NK-92 treated with Interleukin-12 subunit alpha and Interleukin-12 subunit beta, amount 100 ng/mL, for 24 hours (cell line): Measurements from ENCODE around the gene TBCEL.
A peak's percentile ranks its signal among the peaks of the same experiment; 100 is the strongest.
"Not testable (repeated sequence)": the region's sequence is repeated elsewhere in the genome, so short reads cannot be mapped to it uniquely, and the experiment has no call there.

Source experiments
- DNase-seq: peaks from one replicate; lab custom pipeline; 2025; lab: John Stamatoyannopoulos, UW

TBCEL gene, protein sequence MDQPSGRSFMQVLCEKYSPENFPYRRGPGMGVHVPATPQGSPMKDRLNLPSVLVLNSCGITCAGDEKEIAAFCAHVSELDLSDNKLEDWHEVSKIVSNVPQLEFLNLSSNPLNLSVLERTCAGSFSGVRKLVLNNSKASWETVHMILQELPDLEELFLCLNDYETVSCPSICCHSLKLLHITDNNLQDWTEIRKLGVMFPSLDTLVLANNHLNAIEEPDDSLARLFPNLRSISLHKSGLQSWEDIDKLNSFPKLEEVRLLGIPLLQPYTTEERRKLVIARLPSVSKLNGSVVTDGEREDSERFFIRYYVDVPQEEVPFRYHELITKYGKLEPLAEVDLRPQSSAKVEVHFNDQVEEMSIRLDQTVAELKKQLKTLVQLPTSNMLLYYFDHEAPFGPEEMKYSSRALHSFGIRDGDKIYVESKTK

DNA sequence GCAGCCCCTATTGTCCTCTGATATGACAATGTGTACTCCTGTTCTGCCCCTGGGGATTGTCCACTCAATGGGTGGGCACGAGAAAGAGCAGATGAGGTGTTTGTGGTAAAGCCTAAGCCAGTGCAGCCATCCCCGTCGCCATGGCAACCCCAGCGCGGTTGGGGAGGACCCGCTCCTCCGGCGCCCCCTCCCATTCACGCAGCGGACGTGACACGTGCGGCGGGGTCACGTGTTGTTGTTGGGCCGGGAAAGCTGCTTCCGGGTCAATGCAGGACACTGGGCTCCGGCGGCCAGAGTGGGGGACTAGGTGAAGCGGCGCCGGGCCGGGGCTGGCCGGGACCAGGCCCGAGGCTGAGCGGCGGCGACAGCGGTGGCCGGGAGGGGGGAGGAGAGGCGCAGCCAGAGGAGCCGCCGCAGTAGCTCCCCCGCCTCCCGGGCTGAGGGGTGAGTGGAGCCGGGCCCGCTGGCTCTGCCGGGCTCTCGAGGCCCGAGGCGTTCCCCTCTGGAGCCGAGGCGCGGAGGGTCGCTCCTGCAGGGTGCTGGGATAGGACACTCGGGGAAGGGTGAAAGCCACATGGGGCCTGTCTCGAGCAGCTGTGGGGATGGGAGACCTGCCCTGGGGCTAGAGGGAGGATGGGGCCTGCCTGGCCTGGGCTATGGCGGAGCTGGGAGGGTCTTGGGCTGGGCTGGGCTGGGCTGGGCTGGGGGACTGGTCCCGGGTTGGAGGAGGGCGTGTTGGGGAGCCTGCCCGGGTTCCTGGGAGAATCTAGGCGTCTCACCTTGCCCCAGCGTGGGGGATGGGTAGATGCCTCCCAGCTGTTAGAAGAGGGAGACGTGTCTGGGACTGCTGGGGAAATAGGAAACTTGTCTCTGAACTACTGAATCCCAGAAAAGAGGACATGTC is at the start of gene TBCEL:
TBCEL (plus strand) TSS at position 255 of the 904 bp plus-strand sequence. CDS start 21,589 bp downstream, outside the sequence.
- peak; percentile 87 for DNase-seq

DNA sequence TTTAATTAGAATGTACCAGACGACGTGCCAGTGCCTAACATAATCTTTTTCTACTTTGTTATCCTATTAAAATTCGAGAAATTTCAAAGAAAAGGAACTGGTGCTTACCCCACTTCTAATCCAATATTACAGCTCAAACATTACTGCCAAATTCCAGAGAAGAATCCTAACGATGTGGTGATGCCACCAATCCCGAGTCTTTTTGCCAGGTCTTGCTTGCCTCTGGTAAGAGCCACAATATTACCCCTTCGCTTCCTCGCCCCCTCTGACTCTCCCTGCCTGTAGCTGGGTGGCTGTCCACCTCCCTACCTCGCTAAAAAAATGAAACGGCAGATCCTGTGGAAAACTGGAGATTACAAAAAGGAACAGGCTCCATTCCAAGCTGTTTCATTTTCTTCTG is 49.4 kb upstream of the TBCEL start:
- DNase-seq: no peak

DNA sequence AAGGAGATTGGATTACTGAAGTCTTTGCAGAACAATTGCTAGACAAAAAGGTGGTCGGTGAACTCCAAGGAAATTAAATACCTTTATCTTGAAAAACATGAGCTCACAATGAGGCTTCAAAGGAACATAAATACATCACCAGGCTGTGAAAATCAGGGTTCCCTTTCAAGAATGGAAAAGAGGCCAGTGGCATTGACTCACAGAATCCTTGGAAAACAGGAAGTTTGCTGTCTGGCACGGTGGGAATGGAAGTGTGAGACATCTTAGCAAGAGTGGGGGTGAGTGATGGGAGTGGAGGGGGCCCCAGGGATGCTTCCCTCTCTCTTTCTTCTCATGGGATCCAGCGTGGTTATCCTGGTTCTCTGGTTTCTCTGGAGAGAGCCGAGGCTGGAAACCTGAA is 48.9 kb upstream of the TBCEL start:
- DNase-seq: no peak

DNA sequence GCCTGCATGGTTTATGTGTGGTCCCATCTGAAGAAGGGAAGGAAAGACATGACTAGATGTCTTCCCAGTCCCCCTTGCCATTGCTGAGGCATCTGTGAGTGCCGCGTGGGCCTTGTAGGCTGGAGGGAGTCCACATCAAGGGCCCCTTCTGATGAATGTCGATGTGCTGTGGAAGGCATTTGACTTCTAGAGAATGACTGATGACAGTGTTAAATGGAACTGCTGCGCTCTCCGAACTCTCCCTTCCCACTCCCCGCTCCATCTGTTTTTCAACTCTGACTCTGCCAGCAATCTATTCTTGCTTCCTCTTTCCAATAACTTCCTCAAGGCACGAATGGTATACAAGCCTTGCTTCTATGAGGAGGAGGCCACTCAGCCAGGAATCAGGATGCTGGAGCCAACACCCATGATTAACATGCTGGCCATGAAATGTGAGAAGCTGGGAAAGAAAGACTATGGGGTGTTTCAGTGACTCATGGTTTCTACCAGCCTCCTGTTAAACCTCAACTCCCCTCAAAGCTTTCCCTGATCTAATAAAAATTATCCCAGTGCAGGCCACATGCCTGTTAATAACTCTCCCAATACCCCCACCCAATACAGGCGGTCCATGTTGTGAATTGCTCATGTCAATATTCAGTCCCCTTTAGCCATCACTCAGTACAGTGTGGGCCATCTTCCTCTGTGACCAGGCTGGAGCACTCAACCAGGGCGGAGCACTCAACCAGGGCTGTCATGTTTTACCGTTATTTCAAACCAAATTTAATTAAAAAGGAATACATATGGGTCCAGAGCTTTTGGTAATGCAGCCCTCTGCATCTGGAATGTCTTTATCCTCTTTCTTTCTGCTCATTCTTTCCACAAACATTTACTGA is 46.4 kb upstream of the TBCEL start:
- no peak for DNase-seq

DNA sequence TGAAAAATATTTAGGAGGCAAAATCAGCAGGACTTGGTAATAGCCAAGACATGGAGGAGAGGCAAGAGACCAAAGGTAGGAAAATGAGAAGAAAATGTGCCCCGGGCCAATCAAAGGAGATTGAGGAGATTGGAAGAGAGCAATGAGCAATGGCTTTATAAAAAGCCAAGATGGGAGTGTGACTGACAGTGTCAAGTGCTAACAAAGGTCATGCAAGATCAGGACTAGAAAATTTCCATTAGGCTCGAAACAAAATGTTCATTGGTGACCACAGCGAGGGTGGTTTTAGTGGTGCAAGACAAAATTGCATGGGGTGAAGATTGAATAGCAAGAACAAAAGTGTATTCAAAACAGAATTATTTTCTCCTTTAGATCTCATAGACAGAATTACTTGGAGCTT is 45.2 kb upstream of the TBCEL start:
- DNase-seq: no peak

DNA sequence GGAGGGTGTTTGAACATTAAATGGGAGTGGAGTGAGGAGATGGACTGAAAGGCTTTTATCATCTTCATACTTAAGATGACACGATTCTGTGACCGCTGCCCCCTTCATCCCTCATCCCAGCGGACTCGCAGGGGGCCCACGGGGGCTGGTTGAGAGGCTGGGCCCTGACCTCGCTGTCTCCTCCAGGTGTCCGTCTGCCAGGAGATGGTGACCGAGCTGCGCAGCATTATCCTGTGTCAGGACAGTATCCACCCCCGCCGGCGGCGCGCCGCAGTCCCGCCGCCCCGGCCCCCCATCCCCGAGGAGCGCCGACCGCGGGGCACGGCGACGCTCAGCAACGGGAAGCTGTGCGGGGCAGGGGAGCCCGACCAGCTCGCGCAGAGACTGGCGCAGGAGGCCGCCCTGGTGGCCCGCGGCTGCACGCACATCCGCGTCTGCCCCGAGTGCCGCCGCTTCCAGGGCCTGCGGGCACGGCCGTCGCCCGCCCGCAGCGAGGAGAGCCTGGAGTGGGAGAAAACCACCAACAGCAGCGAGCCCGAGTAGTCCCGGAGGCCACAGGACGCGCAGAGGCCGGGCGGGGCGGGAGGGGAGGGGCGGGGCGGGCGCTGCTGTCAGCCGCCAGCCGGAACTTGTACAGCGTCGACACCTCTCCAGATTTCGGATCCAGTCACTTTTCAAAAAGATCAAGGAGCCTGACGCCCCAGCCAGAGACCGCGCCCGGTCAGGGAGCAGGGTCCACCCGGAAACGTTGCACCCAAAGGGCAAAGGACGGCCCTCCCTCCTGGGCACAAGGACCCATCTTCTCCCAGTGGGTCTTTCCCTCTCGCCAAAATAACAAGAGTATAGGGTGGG is 38.0 kb upstream of the TBCEL start:
- DNase-seq: no peak

DNA sequence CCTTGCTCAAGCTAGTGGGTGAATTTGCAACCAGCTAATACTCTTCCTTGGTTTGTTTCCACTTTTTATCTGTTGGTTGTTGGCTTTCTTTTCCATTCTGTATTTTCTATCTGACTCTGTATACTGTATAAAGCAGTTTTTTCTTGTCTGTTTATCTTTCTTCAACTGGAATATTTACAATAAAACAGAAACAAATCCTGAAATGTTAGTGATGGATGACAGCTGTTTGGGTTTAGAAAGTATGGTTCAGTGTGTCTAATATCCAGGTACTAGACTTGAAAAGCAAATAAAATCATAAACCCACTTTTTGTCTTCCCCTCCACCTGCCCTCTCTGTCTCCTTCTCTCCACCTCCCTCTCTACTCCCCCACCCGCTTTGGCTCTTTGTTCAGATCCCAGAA is 35.3 kb upstream of the TBCEL start:
- DNase-seq: no peak

DNA sequence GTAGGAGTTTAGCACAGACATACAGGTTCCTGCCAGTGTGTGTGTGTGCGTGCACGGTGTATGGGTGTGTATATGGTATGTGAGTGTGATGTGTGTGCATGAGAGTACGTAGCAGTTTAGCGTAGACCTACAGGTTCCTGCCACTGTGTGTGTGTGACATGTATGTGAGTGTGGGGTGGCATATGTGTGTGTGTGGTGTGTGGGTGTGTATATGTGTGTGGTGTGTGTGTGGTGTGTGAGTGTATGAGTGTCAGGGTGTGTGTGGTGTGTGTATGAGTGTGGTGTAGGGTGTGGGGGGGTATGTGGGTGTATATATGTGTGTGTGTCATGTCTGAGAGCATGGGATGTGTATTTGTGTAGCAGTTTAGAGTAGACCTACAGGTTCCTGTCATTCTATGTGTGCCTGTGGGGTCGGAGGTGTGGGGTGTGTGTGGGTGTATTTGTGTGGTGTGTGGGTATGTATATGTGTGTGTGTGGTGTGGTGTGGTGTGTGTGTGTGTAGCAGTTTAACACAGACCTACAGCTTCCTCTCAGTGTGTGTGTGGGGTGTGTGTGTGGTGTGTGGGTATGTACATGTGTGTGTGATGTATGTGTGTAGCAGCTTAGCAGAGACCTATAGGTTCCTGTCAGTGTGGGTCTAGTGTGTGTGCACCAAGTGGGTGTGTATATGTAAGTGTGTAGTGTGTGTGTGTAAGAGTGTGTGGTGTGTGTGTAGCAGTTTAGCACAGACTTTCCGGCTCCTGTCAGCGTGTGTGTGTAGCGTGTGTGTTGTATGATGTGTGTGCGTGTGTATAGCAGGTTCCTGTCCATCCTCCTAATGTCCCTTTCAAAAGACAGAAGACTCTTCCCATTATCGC is 31.8 kb upstream of the TBCEL start:
- no peak for DNase-seq

DNA sequence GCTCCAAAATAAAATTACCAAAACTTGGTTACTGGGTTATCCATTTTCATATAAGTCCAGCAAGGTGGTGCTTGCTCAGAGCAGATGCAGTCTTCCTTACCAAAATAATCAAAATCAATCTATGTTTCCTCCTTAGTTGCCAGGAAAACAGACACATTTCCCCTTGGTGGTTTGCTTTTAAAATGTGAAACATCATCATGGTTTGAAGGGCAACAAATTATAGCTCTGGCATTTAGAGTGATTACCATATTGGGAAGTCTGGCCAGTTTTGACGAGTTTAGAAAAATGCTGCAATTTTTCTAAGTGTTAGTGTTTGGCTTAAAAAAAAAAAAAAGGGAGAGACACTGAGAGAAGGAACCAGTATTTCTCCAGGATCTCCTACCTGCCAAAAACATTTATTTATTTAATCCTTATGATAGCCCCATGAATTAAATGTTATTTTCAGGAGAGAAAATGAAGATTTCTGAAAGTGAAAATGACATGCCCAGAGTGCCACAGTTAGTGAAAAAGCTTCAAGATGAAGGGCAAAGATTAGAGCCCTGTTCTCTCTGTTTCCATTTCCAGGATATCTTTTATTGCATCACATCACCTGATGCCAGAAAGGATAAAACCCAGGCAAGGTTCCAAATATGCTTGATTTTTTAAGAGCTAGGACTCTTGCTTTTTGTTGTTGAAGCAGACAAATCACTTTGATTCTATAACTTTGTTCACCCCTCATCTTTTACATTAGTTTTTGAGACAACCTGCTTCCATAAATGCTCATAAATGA is 29.6 kb upstream of the TBCEL start:
- DNase-seq: no peak

DNA sequence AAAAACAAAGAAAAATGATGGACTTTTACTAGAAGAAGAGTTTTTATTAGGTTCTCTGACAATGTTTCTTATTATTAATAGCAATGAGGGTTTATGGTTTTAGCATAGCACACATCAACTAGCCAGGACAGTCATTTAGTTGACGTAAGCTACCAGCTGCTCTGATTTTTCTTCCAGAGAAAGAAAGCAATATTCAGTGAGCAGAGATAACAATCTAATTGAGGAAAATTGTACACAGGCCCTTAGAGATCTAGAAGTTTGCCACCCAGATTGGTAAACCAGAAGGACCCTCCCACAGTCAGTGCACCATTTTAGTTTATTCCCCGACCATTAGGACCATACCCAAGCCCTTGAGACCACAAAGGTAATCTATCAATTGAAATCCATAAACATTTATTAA is 28.7 kb upstream of the TBCEL start:
- no peak for DNase-seq

DNA sequence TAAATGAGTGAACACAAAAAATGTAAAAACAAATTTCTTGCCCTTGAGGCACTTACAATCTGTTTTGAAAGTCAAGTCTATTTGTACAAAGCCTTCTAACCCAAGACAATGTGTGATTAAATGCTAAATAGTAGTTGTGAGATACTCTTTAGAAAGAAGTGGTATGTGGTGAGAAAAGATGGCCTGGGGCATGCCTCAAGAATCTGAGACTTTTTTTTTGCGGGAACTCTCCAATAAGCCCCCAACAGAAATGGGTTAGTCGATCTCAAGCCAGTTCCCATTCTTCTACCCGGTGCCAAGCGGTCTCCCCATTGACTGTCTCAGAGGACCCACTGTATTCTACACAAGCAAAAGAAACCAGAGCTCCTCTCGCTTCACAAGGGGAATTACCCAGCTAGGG is 26.9 kb upstream of the TBCEL start:
- no peak for DNase-seq

DNA sequence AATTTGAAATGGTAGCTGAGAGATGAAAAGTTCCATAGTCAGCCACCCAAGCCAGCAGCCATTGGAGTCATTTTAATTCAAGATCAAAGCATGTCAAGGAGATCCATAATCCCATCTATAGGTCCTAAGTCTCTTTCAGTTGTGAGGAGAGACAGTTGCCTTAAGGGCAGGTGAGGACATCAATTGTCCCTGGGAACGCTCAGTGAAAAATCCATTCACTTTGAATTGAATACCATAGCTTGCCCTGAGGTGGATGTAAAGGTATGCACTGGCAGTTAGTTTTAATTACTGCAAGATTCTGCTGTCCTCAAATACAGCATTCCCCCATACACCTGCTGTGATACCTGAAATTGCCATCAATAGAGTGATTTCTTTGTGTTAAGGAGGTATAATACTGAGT is 25.3 kb upstream of the TBCEL start:
- no peak for DNase-seq

DNA sequence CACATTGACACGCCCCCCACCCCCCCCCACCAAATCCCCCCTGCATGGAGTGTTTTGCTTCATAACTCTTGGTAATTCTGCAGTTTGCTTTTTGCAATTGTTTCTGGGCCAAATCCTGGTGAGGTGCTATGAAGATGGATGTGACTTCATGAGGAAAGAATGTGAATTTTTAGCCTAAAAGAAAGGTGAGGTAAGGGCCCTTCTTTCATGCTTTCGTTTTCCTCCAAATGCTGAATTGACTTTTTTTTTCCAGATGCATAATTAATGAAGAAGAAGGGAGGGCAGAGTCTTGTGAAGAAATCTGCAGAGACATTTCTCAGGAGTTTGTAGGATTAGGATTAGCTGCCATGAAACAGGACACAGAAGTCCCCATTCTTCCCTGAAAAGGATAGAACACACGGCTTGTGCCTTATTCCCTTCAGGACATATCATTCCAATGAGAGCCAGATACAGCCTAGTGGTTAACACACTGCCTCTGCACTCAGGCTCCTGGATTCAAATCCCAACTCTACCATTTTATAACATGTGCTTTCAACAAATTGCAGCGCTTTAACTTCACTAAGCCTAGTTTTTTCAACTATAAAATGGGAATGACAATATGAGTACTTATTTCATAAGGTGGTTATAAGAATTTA is 19.6 kb upstream of the TBCEL start:
- DNase-seq: no peak

DNA sequence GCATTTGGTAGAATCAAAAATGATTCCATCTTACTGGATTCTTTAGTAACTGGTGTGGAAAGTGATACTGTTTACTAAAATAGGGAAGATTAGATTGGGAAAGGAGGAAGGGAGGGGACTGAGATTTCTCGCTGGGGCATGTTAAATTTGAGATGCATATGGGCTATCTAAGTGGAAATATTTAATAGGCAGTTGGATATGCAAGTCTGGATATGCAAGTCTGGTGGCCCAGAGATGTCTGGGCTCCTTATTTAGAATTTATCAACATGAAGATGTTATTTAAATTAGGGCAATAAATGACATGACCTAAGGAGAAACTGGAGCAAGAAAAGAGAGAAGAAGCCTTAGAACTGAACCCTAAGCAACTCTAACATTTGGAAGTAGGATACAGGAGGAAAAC is 17.0 kb upstream of the TBCEL start:
- DNase-seq: no peak

DNA sequence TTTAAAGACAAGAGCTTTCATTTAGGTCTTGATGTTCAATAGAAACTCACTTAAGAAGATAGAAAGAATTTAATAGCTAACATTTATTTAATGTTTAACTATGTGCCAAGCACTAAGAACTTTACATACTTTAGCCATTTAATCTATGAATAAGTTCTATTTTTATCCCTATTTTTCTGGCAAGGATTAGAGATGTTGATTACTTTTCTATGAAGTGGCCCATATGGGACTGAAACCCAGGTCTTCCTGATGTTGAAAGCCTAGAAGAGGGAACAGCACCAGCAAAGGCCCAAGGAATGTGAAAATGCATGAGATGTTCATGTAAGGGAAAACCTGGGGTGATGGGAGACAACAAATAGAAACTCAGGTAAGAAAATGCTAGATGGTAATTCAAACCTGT is 15.4 kb upstream of the TBCEL start:
- DNase-seq: no peak

DNA sequence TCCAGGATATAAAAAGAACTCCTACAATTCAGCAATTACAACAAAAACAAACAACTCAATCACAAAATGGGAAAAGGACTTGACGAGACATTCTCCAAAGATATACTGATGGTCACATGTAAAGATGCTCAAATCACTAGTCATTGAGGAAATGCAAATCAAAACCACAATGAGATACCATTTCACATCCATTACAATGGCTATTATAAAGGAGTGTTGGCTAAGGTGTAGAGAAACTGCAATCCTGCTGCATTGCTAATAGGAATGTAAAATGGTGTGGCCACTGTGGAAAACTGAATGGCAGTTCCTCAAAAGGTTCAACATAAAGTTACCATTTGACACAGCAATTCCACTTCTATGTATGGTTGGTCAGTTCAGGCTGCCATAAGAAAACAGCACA is 11.8 kb upstream of the TBCEL start:
- no peak for DNase-seq

DNA sequence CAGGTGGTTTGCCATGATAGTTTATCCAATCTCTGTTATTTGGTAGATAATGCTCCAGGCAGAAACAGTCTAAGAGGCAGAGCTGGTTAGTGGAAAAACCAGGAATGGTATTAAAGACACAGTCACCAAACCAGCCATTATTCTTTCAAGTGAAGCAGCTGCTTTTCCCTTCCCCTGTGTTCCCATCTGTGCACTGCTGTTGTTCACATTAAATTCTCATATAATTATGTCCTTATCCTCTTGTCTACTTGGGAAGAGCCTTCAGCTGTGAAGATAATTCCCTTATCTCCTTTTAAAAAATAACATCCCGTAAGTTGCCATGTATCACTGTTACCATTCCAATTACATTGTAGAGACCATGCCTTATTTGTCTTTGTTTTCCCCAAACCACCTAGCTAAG is 5.2 kb upstream of the TBCEL start:
- no peak for DNase-seq

DNA sequence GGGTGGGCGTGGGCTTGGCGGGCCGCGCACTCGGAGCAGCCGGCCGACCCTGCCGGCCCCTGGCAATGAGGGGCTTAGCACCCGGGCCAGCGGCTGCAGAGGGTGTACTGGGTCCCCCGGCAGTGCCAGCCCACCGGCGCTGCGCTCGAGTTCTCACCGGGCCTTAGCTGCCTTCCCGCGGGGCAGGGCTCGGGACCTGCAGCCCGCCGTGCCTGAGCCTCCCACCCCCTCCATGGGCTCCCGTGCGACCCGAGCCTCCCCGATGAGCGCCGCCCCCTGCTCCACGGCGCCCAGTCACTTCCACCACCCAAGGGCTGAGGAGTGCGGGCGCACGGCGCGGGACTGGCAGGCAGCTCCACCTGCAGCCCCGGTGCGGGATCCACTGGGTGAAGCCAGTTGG is 2.2 kb upstream of the TBCEL start:
- not testable (repeated sequence) for DNase-seq

DNA sequence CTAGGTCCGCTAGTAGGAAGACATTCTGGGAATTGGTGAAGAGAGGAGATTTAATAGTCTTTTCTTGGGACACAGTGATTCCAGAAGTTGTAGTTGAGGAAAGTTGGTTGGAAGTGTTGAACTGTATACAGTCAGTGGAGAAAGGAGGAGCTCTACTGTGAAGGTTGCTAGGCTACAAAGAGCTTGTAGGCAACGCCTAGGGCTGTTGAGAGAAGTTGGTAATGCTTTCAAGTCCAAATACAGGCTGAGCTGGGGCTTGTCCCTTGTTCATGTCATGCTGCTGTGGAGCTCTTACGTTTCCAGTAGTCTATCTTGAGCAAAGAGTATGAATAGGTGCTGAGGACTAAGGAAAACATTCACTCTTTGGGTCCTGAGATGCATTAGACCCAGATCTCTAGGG is 1.1 kb downstream of the TBCEL start:
- DNase-seq: no peak
